ENCODE measurements around the gene APBB1IP.

DNA sequence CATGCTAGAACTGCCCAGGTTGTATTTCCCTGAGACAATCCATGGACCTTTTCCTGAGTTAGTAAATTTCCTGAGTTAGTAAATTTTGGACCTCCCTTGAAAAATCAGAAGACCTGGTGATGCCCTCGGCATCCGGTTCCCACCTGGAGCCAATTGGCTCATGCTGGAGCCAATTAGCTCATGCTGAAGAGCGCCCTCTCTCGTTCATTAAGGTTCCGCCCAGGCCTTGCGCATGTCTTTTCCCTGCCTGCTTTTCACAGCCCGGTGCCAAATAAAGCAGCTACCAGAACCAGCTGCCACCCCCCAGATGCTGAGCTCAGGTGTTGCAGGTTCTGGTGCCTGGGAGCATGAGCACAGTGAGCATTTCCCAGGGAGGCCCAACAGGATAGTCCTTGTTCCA, 96.2 kb downstream of the APBB1IP start:
- no peak for TF ChIP-seq CTCF (IDR thresholded peaks at IDR 0.05)
- no peak for TF ChIP-seq POLR2A (IDR thresholded peaks at IDR 0.05)
